H1 (cell line): ENCODE measurements around the gene KIF26B. TPM values are rescaled to one million over a fixed set of nuclear protein-coding genes. Genes with fewer than 3 reads are reported as not detected.

Experiments used
- CTCF ChIA-PET: fragments of 300-600 bp; sonication (Branson Sonifier 250); formaldehyde crosslinking; loops from one replicate; lab custom pipeline; 2021; ENCODE audit not compliant: partially characterized antibody; lab: Charles Lee
- POLR2A ChIA-PET: fragments of 300-600 bp; sonication (Branson Sonifier 250); formaldehyde crosslinking; loops from one replicate; lab custom pipeline; 2021; ENCODE audit warnings: inconsistent platforms; ENCODE audit not compliant: partially characterized antibody; lab: Charles Lee
- DNase-seq, 2 experiments: peaks; one replicate each; pipeline versions ENCODE4 v3.0.0 to v3.0.0-alpha.2; 2010 to 2022; ENCODE audit warnings: low spot score in 2 of 2, low read depth in 1 of 2, mixed read lengths in 1 of 2
- FAIRE-seq: peaks from 2 replicates; lab custom pipeline; 2011; peaks lifted over from hg19 to GRCh38; lab: Jason Lieb, UNC
- H2AFZ ChIP-seq: 2 replicates; pipeline ENCODE4 v1.8.1; 2012; ENCODE audit warnings: low read length, inconsistent platforms
- H2AK5ac ChIP-seq: 2 replicates; pipeline ENCODE4 v1.6.1; 2013; ENCODE audit warnings: low read depth, low read length
- H2BK120ac ChIP-seq: replicated peaks from 2 replicates; pipeline ENCODE3; 2013; ENCODE audit warnings: low read depth, low read length, inconsistent platforms
- H2BK12ac ChIP-seq: 2 replicates; pipeline ENCODE4 v1.6.1; 2013; ENCODE audit warnings: low read depth, low read length
- H2BK15ac ChIP-seq: 2 replicates; pipeline ENCODE4 v1.6.1; 2013; ENCODE audit warnings: low read length
- H2BK20ac ChIP-seq: 2 replicates; pipeline ENCODE4 v1.6.1; 2013; ENCODE audit warnings: low read length
- H2BK5ac ChIP-seq: 2 replicates; pipeline ENCODE4 v1.6.1; 2013; ENCODE audit warnings: low read depth, low read length
- H3K14ac ChIP-seq: 2 replicates; pipeline ENCODE4 v1.6.1; 2013; ENCODE audit warnings: inconsistent platforms; ENCODE audit not compliant: insufficient read length
- H3K18ac ChIP-seq: 2 replicates; pipeline ENCODE4 v1.6.1; 2013; ENCODE audit warnings: low read length; ENCODE audit errors: extremely low read depth
- H3K23ac ChIP-seq: 2 replicates; pipeline ENCODE4 v1.6.1; 2013; ENCODE audit warnings: inconsistent platforms; ENCODE audit not compliant: insufficient read length
- H3K23me2 ChIP-seq: 2 replicates; pipeline ENCODE4 v1.6.1; 2013; ENCODE audit warnings: low read depth, low read length
- H3K27ac ChIP-seq: 2 replicates; pipeline ENCODE4 v1.6.1; 2011; ENCODE audit warnings: low read depth, low read length, inconsistent platforms
- H3K27me3 ChIP-seq, 4 experiments: replicated peaks in 1 of 4; 1 replicate in 1 of 4; 2 replicates in 3 of 4; pipeline versions ENCODE4 v1.6.1 to v1.8.1; 2011 to 2013; ENCODE audit warnings: low read length in 3 of 4, mild to moderate bottlenecking in 3 of 4, inconsistent platforms in 2 of 4, mixed read lengths in 2 of 4, moderate library complexity in 1 of 4; ENCODE audit not compliant: control insufficient read depth in 3 of 4, insufficient read depth in 3 of 4; ENCODE audit errors: extremely low read depth in 1 of 4
- H3K36me3 ChIP-seq, 4 experiments: 2 replicates each; pipeline versions ENCODE4 v1.6.1 to v1.8.1; 2011 to 2013; ENCODE audit warnings: mild to moderate bottlenecking in 4 of 4, low read length in 3 of 4, moderate library complexity in 2 of 4, control low read depth in 1 of 4, inconsistent platforms in 1 of 4; ENCODE audit not compliant: insufficient read depth in 4 of 4, control insufficient read depth in 2 of 4
- H3K4ac ChIP-seq: replicated peaks from 2 replicates; pipeline ENCODE3; 2013; ENCODE audit warnings: low read length, low read depth, mixed read lengths, inconsistent platforms; ENCODE audit not compliant: insufficient read length
- H3K4me1 ChIP-seq, 4 experiments: replicated peaks in 1 of 4; 1 replicate in 1 of 4; 2 replicates in 3 of 4; pipeline versions ENCODE4 v1.6.1 to v1.8.1; 2011 to 2013; ENCODE audit warnings: low read length in 3 of 4, inconsistent platforms in 2 of 4, mixed read lengths in 1 of 4; ENCODE audit not compliant: insufficient read depth in 4 of 4, control insufficient read depth in 3 of 4
- H3K4me2 ChIP-seq, 2 experiments: 2 replicates each; pipeline versions ENCODE4 v1.6.1 to v1.8.1; 2011 to 2013; ENCODE audit warnings: low read depth in 2 of 2, low read length in 2 of 2, control low read depth in 1 of 2, inconsistent platforms in 1 of 2, mild to moderate bottlenecking in 1 of 2; ENCODE audit not compliant: insufficient read depth in 1 of 2
- H3K4me3 ChIP-seq, 4 experiments: fragments of 200-600, 300-600 bp in 1 of 4; sonication (generic), shearing (Covaris generic), sonication (Bioruptor Twin) in 1 of 4; 2 replicates each; pipeline versions ENCODE4 v1.5.1 to v1.8.1; 2011 to 2016; ENCODE audit warnings: low read length in 4 of 4, low read depth in 3 of 4, control low read depth in 2 of 4, inconsistent platforms in 2 of 4, mild to moderate bottlenecking in 2 of 4, mixed read lengths in 1 of 4, moderate library complexity in 1 of 4; ENCODE audit not compliant: insufficient read depth in 2 of 4; ENCODE audit errors: extremely low read depth in 1 of 4
- H3K56ac ChIP-seq: replicated peaks from 2 replicates; pipeline ENCODE3; 2013; ENCODE audit warnings: low read depth, mild to moderate bottlenecking, mixed read lengths, low read length, inconsistent platforms; ENCODE audit not compliant: insufficient read length
- H3K79me1 ChIP-seq: 2 replicates; pipeline ENCODE4 v1.6.1; 2013; ENCODE audit warnings: low read depth, low read length, control low read depth
- H3K79me2 ChIP-seq, 2 experiments: 2 replicates each; pipeline versions ENCODE4 v1.6.1 to v1.8.1; 2012 to 2013; ENCODE audit warnings: low read length in 2 of 2, mild to moderate bottlenecking in 2 of 2, inconsistent platforms in 1 of 2; ENCODE audit not compliant: insufficient read depth in 2 of 2, control insufficient read depth in 1 of 2
- H3K9ac ChIP-seq, 4 experiments: replicated peaks in 1 of 4; 1 replicate in 1 of 4; 2 replicates in 3 of 4; pipeline versions ENCODE4 v1.6.1 to v1.8.1; 2011 to 2013; ENCODE audit warnings: low read depth in 3 of 4, low read length in 3 of 4, control low read depth in 2 of 4, mild to moderate bottlenecking in 2 of 4, moderate library complexity in 2 of 4, inconsistent platforms in 1 of 4; ENCODE audit errors: extremely low read depth in 1 of 4
- H3K9me3 ChIP-seq, 2 experiments: 2 replicates each; pipeline versions ENCODE4 v1.6.1 to v1.8.1; 2012 to 2013; ENCODE audit warnings: mild to moderate bottlenecking in 2 of 2, moderate library complexity in 2 of 2, control low read depth in 1 of 2, inconsistent platforms in 1 of 2, low read depth in 1 of 2, low read length in 1 of 2, mixed read lengths in 1 of 2; ENCODE audit not compliant: insufficient read depth in 2 of 2
- H4K20me1 ChIP-seq, 2 experiments: replicated peaks in 1 of 2; 2 replicates each; pipeline versions ENCODE3 to v1.8.1; 2011 to 2013; ENCODE audit warnings: inconsistent platforms in 2 of 2, low read length in 2 of 2, mild to moderate bottlenecking in 1 of 2; ENCODE audit not compliant: insufficient read depth in 2 of 2, control insufficient read depth in 1 of 2
- H4K5ac ChIP-seq: 2 replicates; pipeline ENCODE4 v1.6.1; 2013; ENCODE audit warnings: low read length, low read depth, mixed read lengths, inconsistent platforms; ENCODE audit not compliant: insufficient read length
- H4K8ac ChIP-seq: 2 replicates; pipeline ENCODE4 v1.8.0; 2013; ENCODE audit warnings: mild to moderate bottlenecking, moderate library complexity, low read length, inconsistent platforms; ENCODE audit not compliant: insufficient read depth; ENCODE audit errors: extremely low read depth
- H4K91ac ChIP-seq: replicated peaks from 2 replicates; pipeline ENCODE3; 2013; ENCODE audit warnings: low read length, mixed read lengths, inconsistent platforms; ENCODE audit not compliant: insufficient read length
- BRCA1 ChIP-seq: IDR thresholded peaks from 2 replicates; pipeline ENCODE4 v1.6.1; 2012; ENCODE audit warnings: low read depth, low read length, improper control_type of control experiment
- NRF1 ChIP-seq: IDR thresholded peaks from 2 replicates; pipeline ENCODE4 v1.6.1; 2011; ENCODE audit warnings: mild to moderate bottlenecking, low read depth, low read length, improper control_type of control experiment
- RAD21 ChIP-seq, 2 experiments: IDR thresholded peaks in 1 of 2; conservative IDR thresholded peaks in 1 of 2; 2 replicates each; pipeline ENCODE4 v1.6.1; 2011; ENCODE audit warnings: low read depth in 2 of 2, low read length in 2 of 2, improper control_type of control experiment in 1 of 2, inconsistent platforms in 1 of 2, mild to moderate bottlenecking in 1 of 2, moderate library complexity in 1 of 2
- SAP30 ChIP-seq: fragments of 300-600 bp; sonication (generic); IDR thresholded peaks from 2 replicates; pipeline ENCODE4 v1.7.1; 2012; ENCODE audit warnings: low read length, moderate library complexity, mild to moderate bottlenecking, inconsistent platforms; ENCODE audit not compliant: insufficient read depth, insufficient replicate concordance
- SP4 ChIP-seq: IDR thresholded peaks from 2 replicates; pipeline ENCODE4 v1.6.1; 2012; ENCODE audit warnings: low read length, inconsistent platforms
- TBP ChIP-seq: IDR thresholded peaks from 2 replicates; pipeline ENCODE4 v1.6.1; 2011; ENCODE audit warnings: low read depth, low read length, improper control_type of control experiment
- YY1 ChIP-seq: IDR thresholded peaks from 2 replicates; pipeline ENCODE4 v1.6.1; 2011; ENCODE audit warnings: low read depth, mild to moderate bottlenecking, low read length
- ZNF274 ChIP-seq: IDR thresholded peaks from 2 replicates; pipeline ENCODE4 v1.7.0; 2012; ENCODE audit warnings: low read length, borderline replicate concordance; ENCODE audit errors: extremely low read depth
- WGBS, 2 experiments: shearing (Covaris generic) in 1 of 2; methylation state at CpG; one replicate each; pipeline versions ENCODE4 v1.1.6 to v1.1.7; 2013 to 2015; ENCODE audit warnings: low lambda C conversion rate in 2 of 2, mixed read lengths in 2 of 2, inconsistent platforms in 1 of 2, low coverage in 1 of 2, missing lambda C conversion rate in 1 of 2; ENCODE audit not compliant: insufficient replicate concordance in 2 of 2, insufficient coverage in 1 of 2, insufficient read length in 1 of 2; ENCODE audit errors: extremely low coverage in 1 of 2, missing lambda C conversion rate in 1 of 2; 5-methylcytosine and 5-hydroxymethylcytosine counted together
- polyA plus RNA-seq, 7 experiments: library from polyadenylated mRNA; depleted of rRNA in 3 of 7; stranded (reverse) in 5 of 7; unstranded in 2 of 7; fragments of >200 nt in 5 of 7; fragments of 200-250 nt in 2 of 7; gene quantifications; 1 replicate in 5 of 7; 2 replicates in 1 of 7; 4 replicates in 1 of 7; pipeline versions ENCODE4 v1.2.1 to v1.2.3, GENCODE V29; 2011 to 2013; ENCODE audit warnings: missing spikeins in 2 of 7, mixed read lengths in 2 of 7
- total RNA-seq: library from RNA; stranded (reverse); fragmentation: NEBNext Ultra II Directional; extraction: Animal tissue kit (Norgen Biotek cat#: 25700); gene quantifications from 2 replicates; pipeline ENCODE4 v1.2.1, GENCODE V29; 2021

Gene KIF26B
- total and polyA plus RNA-seq, 2 of the 8 experiments (the other 6 are each of a cell fraction or from before 2014, with no cell fraction given), result 0.06 to 0.28 TPM

- H2AFZ ChIP-seq, result no peak overlapping the region
- H4K91ac ChIP-seq, result no peak overlapping the region
Observed at GRCh38 chr1:245495681-245496080, 340.9 kb downstream of the KIF26B start.

More at GRCh38 chr1:245495681-245496080, 340.9 kb downstream of the KIF26B start:
- FAIRE-seq, result no peak
- H2BK15ac ChIP-seq, result no peak overlapping the region
- H4K20me1 ChIP-seq, result no peaks in the 10 kb centered on the region
- POLR2A ChIA-PET, result no interaction called here
- H3K79me1 ChIP-seq, result no peaks in the 10 kb centered on the region
- no peak overlapping the region for H3K56ac ChIP-seq
- H3K9me3 ChIP-seq, result 0 out of 4 replicates have a peak, but pooled peaks cover 0 to 3% of the 10 kb centered on the region in 2 experiments
- no peak for DNase-seq
- no peaks in the 10 kb centered on the region for H3K27me3 ChIP-seq
- no peak overlapping the region for H3K4ac ChIP-seq
- no peak overlapping the region for H3K23ac ChIP-seq
- CTCF ChIA-PET, result interaction anchor here (0.5 to 3.1 kb wide), 3 partner anchors 14 to 514 kb away, joined by 3 to 11 read pairs (median 3); no protein-coding TSS in a partner anchor
- H3K23me2 ChIP-seq, result no peaks in the 10 kb centered on the region
- no peak overlapping the region for H3K18ac ChIP-seq
- H3K14ac ChIP-seq, result no peak overlapping the region
- H3K36me3 ChIP-seq, result no peaks in the 10 kb centered on the region
- no peak overlapping the region for H3K27ac ChIP-seq
- no peak overlapping the region for H2BK20ac ChIP-seq
- TF ChIP-seq NRF1 (no peak), YY1 (no peak), SP4 (no peak), SAP30 (no peak), TBP (no peak), RAD21 (IDR thresholded peaks at IDR 0.05 in 1 of 2, conservative IDR thresholded peaks at IDR 0.05 in 1 of 2; ENCODE audit: low read depth in 2 of 2, low read length in 2 of 2) (no peak), BRCA1 (no peak), ZNF274 (no peak)
- no peaks in the 10 kb centered on the region for H3K79me2 ChIP-seq
- H4K8ac ChIP-seq, result no peak overlapping the region
- no peak overlapping the region for H4K5ac ChIP-seq
- 79% methylated on average over 5 of the region's 5 CpGs; no CpG with 5 or more reads in 1 of the 2 experiments for WGBS, 2 experiments
- H2AK5ac ChIP-seq, result no peak overlapping the region
- H3K4me3 ChIP-seq, result no peak overlapping the region
- no peak overlapping the region for H2BK120ac ChIP-seq
- H3K9ac ChIP-seq, result no peak overlapping the region
- no peak overlapping the region for H3K4me2 ChIP-seq
- no peak overlapping the region for H2BK5ac ChIP-seq
- no peaks in the 10 kb centered on the region for H3K4me1 ChIP-seq
- no peak overlapping the region for H2BK12ac ChIP-seq
